H9 (cell line): ENCODE data around the gene FAM83C. TPM values are rescaled to one million over a fixed set of nuclear protein-coding genes. Genes with fewer than 3 reads are reported as not detected.

Experiments used
- DNase-seq: peaks from one replicate; pipeline ENCODE4 v3.0.0-alpha.2; 2017
- H2AFZ ChIP-seq: one replicate; pipeline ENCODE4 v1.6.1; 2013; ENCODE audit warnings: mild to moderate bottlenecking, low read length, control low read depth, moderate library complexity
- H2AK5ac ChIP-seq: 2 replicates; pipeline ENCODE4 v1.6.1; 2013; ENCODE audit warnings: low read length, control low read depth, mixed read lengths; ENCODE audit not compliant: insufficient read length
- H2BK120ac ChIP-seq: one replicate; pipeline ENCODE4 v1.6.1; 2013; ENCODE audit warnings: low read depth, mild to moderate bottlenecking, low read length, control low read depth, inconsistent platforms; ENCODE audit not compliant: poor library complexity, severe bottlenecking
- H2BK12ac ChIP-seq: 2 replicates; pipeline ENCODE4 v1.6.1; 2013; ENCODE audit warnings: low read length, control low read depth, mixed read lengths, low read depth; ENCODE audit not compliant: insufficient read length
- H2BK15ac ChIP-seq: 2 replicates; pipeline ENCODE4 v1.6.1; 2013; ENCODE audit warnings: low read depth, low read length, control low read depth
- H2BK20ac ChIP-seq: one replicate; pipeline ENCODE4 v1.6.1; 2013; ENCODE audit warnings: low read depth, mild to moderate bottlenecking, low read length, control low read depth, inconsistent platforms; ENCODE audit not compliant: poor library complexity, severe bottlenecking
- H2BK5ac ChIP-seq: 2 replicates; pipeline ENCODE4 v1.6.1; 2013; ENCODE audit warnings: low read length, control low read depth, mixed read lengths; ENCODE audit not compliant: insufficient read length
- H3K14ac ChIP-seq: 2 replicates; pipeline ENCODE4 v1.6.1; 2013; ENCODE audit warnings: low read length, control low read depth; ENCODE audit not compliant: insufficient read depth
- H3K18ac ChIP-seq: 2 replicates; pipeline ENCODE4 v1.6.1; 2013; ENCODE audit warnings: low read depth, mild to moderate bottlenecking, mixed read lengths, low read length, control low read depth; ENCODE audit not compliant: insufficient read length
- H3K23ac ChIP-seq: 2 replicates; pipeline ENCODE4 v1.6.1; 2013; ENCODE audit warnings: low read length, control low read depth, mixed read lengths, low read depth; ENCODE audit not compliant: insufficient read length
- H3K23me2 ChIP-seq: 2 replicates; pipeline ENCODE4 v1.6.1; 2013; ENCODE audit warnings: low read depth, mild to moderate bottlenecking, mixed read lengths, low read length, control low read depth; ENCODE audit not compliant: insufficient read length, poor library complexity, severe bottlenecking
- H3K27ac ChIP-seq: 2 replicates; pipeline ENCODE4 v1.5.1; 2013; ENCODE audit warnings: low read length, control low read depth, mixed read lengths, low read depth; ENCODE audit not compliant: insufficient read length
- H3K27me3 ChIP-seq: 2 replicates; pipeline ENCODE4 v1.6.1; 2013; ENCODE audit warnings: low read length, control low read depth, inconsistent platforms; ENCODE audit not compliant: insufficient read depth
- H3K4ac ChIP-seq: 2 replicates; pipeline ENCODE4 v1.6.1; 2013; ENCODE audit warnings: low read depth, mild to moderate bottlenecking, control low read depth, inconsistent platforms, low read length, moderate library complexity
- H3K4me1 ChIP-seq: 2 replicates; pipeline ENCODE4 v1.6.1; 2013; ENCODE audit warnings: low read length, control low read depth, inconsistent platforms; ENCODE audit not compliant: insufficient read depth
- H3K4me2 ChIP-seq: 2 replicates; pipeline ENCODE4 v1.6.1; 2013; ENCODE audit warnings: low read length, control low read depth, mixed read lengths; ENCODE audit not compliant: insufficient read length, insufficient read depth
- H3K56ac ChIP-seq: 2 replicates; pipeline ENCODE4 v1.6.1; 2013; ENCODE audit warnings: low read depth, mild to moderate bottlenecking, mixed read lengths, low read length, control low read depth; ENCODE audit not compliant: insufficient read length
- H3K79me1 ChIP-seq: 2 replicates; pipeline ENCODE4 v1.6.1; 2013; ENCODE audit warnings: low read depth, mild to moderate bottlenecking, moderate library complexity, low read length, control low read depth, inconsistent platforms; ENCODE audit not compliant: insufficient read depth, poor library complexity, severe bottlenecking
- H3K79me2 ChIP-seq: 2 replicates; pipeline ENCODE4 v1.6.1; 2013; ENCODE audit warnings: low read length, control low read depth, inconsistent platforms; ENCODE audit not compliant: insufficient read depth
- H3K9ac ChIP-seq: 2 replicates; pipeline ENCODE4 v1.6.1; 2013; ENCODE audit warnings: low read length, control low read depth, mixed read lengths; ENCODE audit not compliant: insufficient read length; ENCODE audit errors: extremely low read depth
- H3K9me3 ChIP-seq: one replicate; pipeline ENCODE4 v1.6.1; 2013; ENCODE audit warnings: low read depth, low read length, inconsistent platforms; ENCODE audit not compliant: control insufficient read depth
- H3T11ph ChIP-seq: one replicate; pipeline ENCODE4 v1.6.1; 2013; ENCODE audit warnings: mild to moderate bottlenecking, low read length, control low read depth, inconsistent platforms
- H4K20me1 ChIP-seq: one replicate; pipeline ENCODE4 v1.6.1; 2013; ENCODE audit not compliant: control insufficient read depth, insufficient read length, insufficient read depth
- H4K5ac ChIP-seq: 2 replicates; pipeline ENCODE4 v1.6.1; 2013; ENCODE audit warnings: low read depth, mild to moderate bottlenecking, mixed read lengths, low read length, control low read depth; ENCODE audit not compliant: insufficient read length
- H4K8ac ChIP-seq: replicated peaks from 2 replicates; pipeline ENCODE4 v1.6.1; 2013; ENCODE audit warnings: low read length, control low read depth, mixed read lengths, low read depth; ENCODE audit not compliant: insufficient read length
- H4K91ac ChIP-seq: 2 replicates; pipeline ENCODE4 v1.6.1; 2013; ENCODE audit warnings: low read depth, mild to moderate bottlenecking, moderate library complexity, mixed read lengths, low read length, control low read depth; ENCODE audit not compliant: insufficient read length
- H3K27ac Mint-ChIP-seq, 3 experiments: 2 replicates in 2 of 3; 3 replicates in 1 of 3; pipeline ENCODE4 v1.8.0; 2020 to 2021; ENCODE audit warnings: mixed read lengths in 3 of 3, mild to moderate bottlenecking in 1 of 3, moderate library complexity in 1 of 3
- H3K27me3 Mint-ChIP-seq: 2 replicates; pipeline ENCODE4 v1.8.0; 2021; ENCODE audit warnings: low read depth, mild to moderate bottlenecking, moderate library complexity, mixed read lengths
- H3K36me3 Mint-ChIP-seq, 3 experiments: 2 replicates in 2 of 3; 3 replicates in 1 of 3; pipeline ENCODE4 v1.8.0; 2020 to 2021; ENCODE audit warnings: low read depth in 3 of 3, mixed read lengths in 3 of 3; ENCODE audit not compliant: insufficient read depth in 1 of 3
- H3K4me1 Mint-ChIP-seq, 2 experiments: 2 replicates each; pipeline ENCODE4 v1.8.0; 2020; ENCODE audit warnings: mixed read lengths in 2 of 2
- H3K4me3 Mint-ChIP-seq, 2 experiments: 2 replicates in 1 of 2; 3 replicates in 1 of 2; pipeline ENCODE4 v1.8.0; 2020 to 2021; ENCODE audit warnings: mild to moderate bottlenecking in 2 of 2, mixed read lengths in 2 of 2, moderate library complexity in 1 of 2
- H3K9me3 Mint-ChIP-seq, 2 experiments: 2 replicates in 1 of 2; 3 replicates in 1 of 2; pipeline ENCODE4 v1.8.0; 2020; ENCODE audit warnings: mild to moderate bottlenecking in 2 of 2, mixed read lengths in 2 of 2, moderate library complexity in 1 of 2
- WGBS: extraction: QIAGEN DNeasy Blood & Tissue Kit; methylation state at CpG from one replicate; pipeline ENCODE4 v1.1.7; 2013; ENCODE audit warnings: missing lambda C conversion rate, low lambda C conversion rate, mixed read lengths; ENCODE audit not compliant: insufficient read length; ENCODE audit errors: extremely low coverage; 5-methylcytosine and 5-hydroxymethylcytosine counted together
- total RNA-seq: library from RNA; stranded (reverse); gene quantifications from 2 replicates; pipeline ENCODE4 v1.2.1, GENCODE V29; 2021
- TF ChIP-seq, protein P1 (sequence below): fragments of 200-600 bp; sonication (generic); conservative IDR thresholded peaks from 3 replicates; pipeline ENCODE4 v1.8.0; 2021; ENCODE audit warnings: antibody characterized with exemption, mild to moderate bottlenecking

Gene FAM83C
- total RNA-seq, 1 experiment from 2014 or later = not detected

DNA sequence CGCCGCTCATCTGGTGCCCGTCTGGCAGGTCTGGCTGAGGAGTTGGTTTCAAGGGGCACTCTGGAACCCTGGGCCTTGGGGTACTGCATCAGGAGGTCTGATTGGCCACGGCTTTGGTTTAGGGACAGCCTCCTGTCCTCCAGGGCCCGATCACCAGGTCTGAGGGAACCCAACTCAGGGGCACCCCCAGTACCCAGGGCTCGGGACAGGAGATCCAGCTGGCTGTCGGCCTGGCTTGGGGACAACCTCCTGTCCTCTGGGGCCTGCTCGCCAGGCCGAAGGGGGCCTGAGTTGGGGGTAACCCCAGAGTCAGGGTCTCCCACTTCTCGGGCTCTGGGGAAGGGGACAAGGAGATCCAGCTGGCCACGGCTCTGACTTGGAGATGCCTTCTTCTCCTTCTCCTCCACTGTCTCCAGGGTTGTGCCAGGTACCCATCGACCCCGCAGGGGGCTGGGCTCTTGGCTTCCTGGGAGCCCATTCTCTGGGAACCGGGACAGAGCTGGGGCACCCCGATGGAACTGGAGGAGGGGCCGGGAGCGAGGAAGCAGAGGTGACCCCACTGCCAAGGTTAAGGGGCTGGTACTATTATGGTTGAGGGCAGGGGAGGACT is 5.2 kb downstream of the FAM83C start:
- Histone ChIP-seq H3K4me1 (peaks cover 7% of the 10 kb centered on the region), H3K27me3 (no peaks in the 10 kb centered on the region), H4K20me1 (no peaks in the 10 kb centered on the region), H2BK5ac (no peak overlapping the region), H3K27ac (no peak overlapping the region), H3T11ph (no peak overlapping the region), H4K5ac (no peak overlapping the region), H2AK5ac (no peak overlapping the region), H4K91ac (no peak overlapping the region), H2BK120ac (no peak overlapping the region), H3K18ac (no peak overlapping the region), H3K23ac (no peak overlapping the region), H3K9me3 (no peaks in the 10 kb centered on the region), H3K9ac (no peak overlapping the region), H2BK15ac (no peak overlapping the region), H3K4me2 (no peak overlapping the region), H3K79me1 (no peaks in the 10 kb centered on the region), H2AFZ (no peak overlapping the region), H3K23me2 (peaks cover 4% of the 10 kb centered on the region), H4K8ac (no peak overlapping the region), H3K4ac (no peak overlapping the region), H2BK12ac (no peak overlapping the region), H3K56ac (no peak overlapping the region), H3K14ac (no peak overlapping the region), H2BK20ac (no peak overlapping the region), H3K79me2 (peaks cover 11% of the 10 kb centered on the region)
- TF ChIP-seq, protein P1, sequence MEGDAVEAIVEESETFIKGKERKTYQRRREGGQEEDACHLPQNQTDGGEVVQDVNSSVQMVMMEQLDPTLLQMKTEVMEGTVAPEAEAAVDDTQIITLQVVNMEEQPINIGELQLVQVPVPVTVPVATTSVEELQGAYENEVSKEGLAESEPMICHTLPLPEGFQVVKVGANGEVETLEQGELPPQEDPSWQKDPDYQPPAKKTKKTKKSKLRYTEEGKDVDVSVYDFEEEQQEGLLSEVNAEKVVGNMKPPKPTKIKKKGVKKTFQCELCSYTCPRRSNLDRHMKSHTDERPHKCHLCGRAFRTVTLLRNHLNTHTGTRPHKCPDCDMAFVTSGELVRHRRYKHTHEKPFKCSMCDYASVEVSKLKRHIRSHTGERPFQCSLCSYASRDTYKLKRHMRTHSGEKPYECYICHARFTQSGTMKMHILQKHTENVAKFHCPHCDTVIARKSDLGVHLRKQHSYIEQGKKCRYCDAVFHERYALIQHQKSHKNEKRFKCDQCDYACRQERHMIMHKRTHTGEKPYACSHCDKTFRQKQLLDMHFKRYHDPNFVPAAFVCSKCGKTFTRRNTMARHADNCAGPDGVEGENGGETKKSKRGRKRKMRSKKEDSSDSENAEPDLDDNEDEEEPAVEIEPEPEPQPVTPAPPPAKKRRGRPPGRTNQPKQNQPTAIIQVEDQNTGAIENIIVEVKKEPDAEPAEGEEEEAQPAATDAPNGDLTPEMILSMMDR = no peak
- no peak for DNase-seq
- Mint-ChIP-seq H3K27ac (no peak overlapping the region), H3K4me3 (no peak overlapping the region), H3K27me3 (peaks cover 7% of the 10 kb centered on the region), H3K36me3 (peaks cover 4 to 19% (median 16%) of the 10 kb centered on the region in 3 experiments), H3K4me1 (peaks cover 18 to 20% of the 10 kb centered on the region in 2 experiments), H3K9me3 (no peaks in the 10 kb centered on the region)
- no CpG with 5 or more reads among the region's 17 CpGs for WGBS
